NCI-H2227 (cell line): Measurements from ENCODE around the gene GRID1.

ENCODE experiments used
- DNase-seq: peaks from one replicate; lab custom pipeline; 2025; ENCODE audit not compliant: unreplicated experiment; lab: John Stamatoyannopoulos, UW

Gene GRID1

GRCh38 chr10:85679710-85680109 lies 686.9 kb downstream of the GRID1 start:
- DNase-seq, result no peak

- no peak for DNase-seq
Measured at GRCh38 chr10:85679061-85679460, 687.5 kb downstream of the GRID1 start.

GRCh38 chr10:85674851-85675250 lies 691.7 kb downstream of the GRID1 start:
- no peak for DNase-seq

- DNase-seq, result no peak
Measured at GRCh38 chr10:85673270-85673669, 693.3 kb downstream of the GRID1 start.

- no peak for DNase-seq
Measured at GRCh38 chr10:85671530-85671929, 695.1 kb downstream of the GRID1 start.

GRCh38 chr10:85668522-85668921 lies 698.1 kb downstream of the GRID1 start:
- DNase-seq, result no peak

- DNase-seq, result no peak
Measured at GRCh38 chr10:85667638-85668233, 698.9 kb downstream of the GRID1 start.

GRCh38 chr10:85666987-85667386 lies 699.6 kb downstream of the GRID1 start:
- DNase-seq, result no peak

GRCh38 chr10:85666102-85666501 lies 700.5 kb downstream of the GRID1 start:
- no peak for DNase-seq

GRCh38 chr10:85665681-85666080 lies 700.9 kb downstream of the GRID1 start:
- DNase-seq, result no peak

- no peak for DNase-seq
Measured at GRCh38 chr10:85665078-85665477, 701.5 kb downstream of the GRID1 start.

GRCh38 chr10:85661123-85661522 lies 705.5 kb downstream of the GRID1 start:
- no peak for DNase-seq

- no peak for DNase-seq
Measured at GRCh38 chr10:85659331-85659730, 707.3 kb downstream of the GRID1 start.

- no peak for DNase-seq
Measured at GRCh38 chr10:85658518-85658917, 708.1 kb downstream of the GRID1 start.

- DNase-seq, result no peak
Measured at GRCh38 chr10:85657476-85658113, 709.0 kb downstream of the GRID1 start.

- no peak for DNase-seq
Measured at GRCh38 chr10:85655411-85655810, 711.2 kb downstream of the GRID1 start.

- DNase-seq, result no peak
Measured at GRCh38 chr10:85651497-85651882, 715.1 kb downstream of the GRID1 start.

- no peak for DNase-seq
Measured at GRCh38 chr10:85650791-85651496, 715.7 kb downstream of the GRID1 start.

GRCh38 chr10:85649461-85649860 lies 717.1 kb downstream of the GRID1 start:
- no peak for DNase-seq

- DNase-seq, result no peak
Measured at GRCh38 chr10:85648279-85648754, 718.3 kb downstream of the GRID1 start.

GRCh38 chr10:85647741-85648140 lies 718.9 kb downstream of the GRID1 start:
- DNase-seq, result no peak
